Stimulated activated CD4-positive, alpha-beta T cell treated with anti-CD3 and anti-CD28 coated beads, TNF-alpha, amount 100 ng/mL, for 1 hour (primary cell): ENCODE data around the gene NTSR1.

ENCODE experiments used
- DNase-seq, 3 donors: peaks; one replicate each; pipeline ENCODE4 v3.0.0-alpha.2; 2020; ENCODE audit warnings: low read depth in 3 of 3, low spot score in 1 of 3

NTSR1 gene

GRCh38 chr20:62797671-62798532, 89.3 kb downstream of the NTSR1 start:
- DNase-seq, result no peak

- no peak for DNase-seq
These were observed 90.4 kb downstream of the NTSR1 start for GRCh38 chr20:62799036-62799435.

- DNase-seq, result no peak
These were observed 90.8 kb downstream of the NTSR1 start for GRCh38 chr20:62799459-62799858.

DNA sequence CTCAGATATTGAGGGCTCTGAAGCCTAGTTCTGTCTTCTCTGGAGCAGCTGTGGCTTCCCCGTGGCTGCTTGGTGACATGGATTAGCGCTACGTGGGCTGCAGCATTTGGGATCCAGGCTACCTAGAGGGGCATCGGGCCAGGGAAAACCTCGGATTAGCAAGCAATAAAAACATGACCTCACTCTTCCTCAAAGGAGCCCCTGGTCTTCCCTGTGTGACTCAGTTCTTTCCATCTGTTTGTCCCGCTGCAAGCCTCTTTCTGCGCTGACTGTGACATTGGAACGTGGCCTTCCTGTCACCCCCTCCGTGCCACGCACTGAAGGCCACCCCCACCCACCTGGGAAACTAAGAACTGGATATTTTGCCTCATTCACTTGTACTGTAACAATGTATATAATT, 91.2 kb downstream of the NTSR1 start:
- DNase-seq, result no peak

GRCh38 chr20:62800314-62801259, 92.0 kb downstream of the NTSR1 start:
- DNase-seq, result no peak

DNA sequence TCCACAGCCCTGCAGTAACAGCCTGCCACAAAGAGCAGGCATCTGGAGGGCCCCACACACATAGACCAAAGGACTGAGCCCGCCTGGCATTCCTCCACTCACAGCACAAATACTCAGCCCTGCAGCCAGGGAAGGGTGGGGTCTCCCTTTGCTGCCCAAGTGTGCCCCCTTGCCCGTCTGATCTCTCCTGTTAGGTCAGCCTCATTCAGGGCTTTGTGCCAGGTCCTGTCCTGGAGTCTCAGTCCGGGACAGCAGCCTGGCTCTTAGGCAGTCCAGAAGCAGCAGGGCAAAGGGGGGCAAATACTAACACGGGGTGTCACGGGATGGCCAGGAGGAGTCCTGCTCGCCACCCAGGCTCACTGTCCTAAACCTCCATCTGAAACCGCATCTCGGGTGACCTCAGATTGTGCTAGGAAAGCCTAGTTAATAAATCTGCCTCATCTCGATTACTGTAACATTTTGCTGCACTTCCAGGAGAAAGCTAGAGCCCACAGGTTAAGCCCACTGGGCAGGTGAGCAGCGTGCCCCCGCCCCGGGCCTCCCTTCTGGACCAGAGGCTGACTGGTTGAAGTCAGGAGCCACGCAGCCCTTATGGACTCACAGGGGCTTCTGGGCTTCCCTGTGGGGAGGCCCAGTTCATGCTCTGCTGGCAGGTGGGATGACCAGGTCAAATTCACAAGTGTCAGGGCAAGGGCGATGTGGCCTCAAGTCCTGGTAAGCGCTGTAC, 92.8 kb downstream of the NTSR1 start:
- DNase-seq, result no peak

DNA sequence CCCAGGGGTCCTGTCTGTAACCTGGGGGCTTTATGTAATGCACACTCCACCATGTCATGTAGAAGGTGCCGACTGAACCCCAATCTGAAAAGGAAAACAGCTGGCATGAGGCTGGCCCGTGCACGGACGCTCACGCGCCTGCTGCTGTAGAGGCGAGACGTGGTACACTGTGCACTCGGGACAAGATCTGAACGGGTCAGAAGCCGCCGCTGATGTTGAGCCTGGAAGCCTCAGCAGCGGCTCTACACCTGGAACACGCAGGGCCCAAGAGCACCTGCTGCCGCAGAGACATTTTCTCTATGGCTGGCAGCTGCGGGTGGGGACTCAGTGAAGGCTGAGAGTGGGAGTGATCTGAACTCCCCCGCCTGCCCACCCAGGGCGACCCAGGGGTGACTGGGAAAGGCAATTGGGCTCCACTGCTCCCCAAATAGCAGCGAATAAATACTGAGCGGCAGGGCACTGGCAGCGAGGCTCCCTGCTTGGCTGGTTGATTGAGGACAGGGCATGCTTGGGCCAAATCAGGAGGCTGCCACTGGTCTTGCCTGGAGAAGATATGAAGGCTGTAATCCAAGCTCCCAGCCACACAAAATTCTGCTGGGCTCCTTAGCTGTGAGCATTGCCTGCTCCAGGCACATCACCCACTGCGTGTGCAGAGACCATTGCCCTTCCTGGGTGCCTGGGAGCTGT, 93.5 kb downstream of the NTSR1 start:
- no peak for DNase-seq

DNA sequence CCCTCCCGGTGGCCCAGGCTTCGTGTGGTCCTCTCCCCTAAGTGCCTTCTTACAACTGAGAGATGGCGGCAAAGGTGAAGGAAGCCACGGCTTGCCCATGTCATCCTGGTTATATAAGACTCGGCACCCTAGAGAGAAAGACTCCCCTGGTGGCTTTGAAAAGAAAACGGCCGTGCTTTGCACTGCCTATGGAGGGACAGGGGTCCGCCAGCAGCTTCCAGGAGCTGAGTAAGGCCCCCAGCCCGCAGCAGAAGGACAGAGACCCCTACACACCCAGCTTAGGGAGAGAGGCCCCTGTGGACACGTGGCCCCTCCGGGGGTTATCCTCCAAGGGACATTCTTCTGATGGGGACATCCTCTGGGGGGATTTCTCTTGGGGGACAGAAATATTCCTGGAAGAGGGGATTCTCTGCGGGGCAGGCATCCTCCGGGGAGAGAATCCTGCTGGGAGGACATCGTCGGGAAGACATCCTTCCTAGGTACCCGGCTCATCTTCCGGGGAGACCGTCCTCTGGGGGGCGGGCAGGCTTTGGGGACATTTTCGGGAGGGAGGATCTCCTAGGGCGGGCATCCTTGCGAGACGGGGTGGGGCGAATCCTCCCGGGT, 95.5 kb downstream of the NTSR1 start:
- no peak for DNase-seq

- peak in 2 of 3 donors; percentile 50 to 58 for DNase-seq
These were observed 96.1 kb downstream of the NTSR1 start, which contains the start of gene OGFR for GRCh38 chr20:62804627-62805154. TSS of gene OGFR (plus strand) at chr20:62804835. CDS start at chr20:62804860, 25 bp downstream.

DNA sequence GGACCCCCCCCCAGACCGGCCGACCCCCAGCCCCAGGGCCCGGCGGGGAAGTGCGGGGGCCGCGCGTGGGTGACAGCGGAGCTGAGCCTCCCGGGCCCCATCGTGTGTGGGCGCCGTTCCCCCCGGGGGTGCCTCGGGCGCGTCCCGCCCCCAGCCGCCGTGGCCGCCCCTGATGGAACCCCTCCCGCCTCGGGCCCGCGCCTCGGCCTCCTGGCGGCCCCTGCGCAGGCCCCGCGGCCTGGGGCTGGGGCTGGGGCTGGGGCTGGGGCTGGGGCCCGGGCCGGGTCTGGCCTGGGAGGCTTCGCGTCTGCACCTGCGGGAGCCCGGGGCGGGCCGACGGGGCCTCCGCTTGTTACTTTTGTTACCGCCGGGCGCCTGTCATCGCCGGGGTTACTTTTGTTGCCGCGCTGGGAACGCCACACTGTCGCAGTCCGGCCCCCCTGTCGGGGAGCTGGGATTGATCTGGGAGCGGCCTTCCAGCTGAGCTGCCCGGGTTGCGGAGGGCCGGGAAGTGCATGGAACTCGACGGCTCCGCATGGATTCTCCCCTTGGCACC, 96.6 kb downstream of the NTSR1 start:
- DNase-seq, result no peak

GRCh38 chr20:62805711-62806382, 97.2 kb downstream of the NTSR1 start:
- no peak for DNase-seq

DNA sequence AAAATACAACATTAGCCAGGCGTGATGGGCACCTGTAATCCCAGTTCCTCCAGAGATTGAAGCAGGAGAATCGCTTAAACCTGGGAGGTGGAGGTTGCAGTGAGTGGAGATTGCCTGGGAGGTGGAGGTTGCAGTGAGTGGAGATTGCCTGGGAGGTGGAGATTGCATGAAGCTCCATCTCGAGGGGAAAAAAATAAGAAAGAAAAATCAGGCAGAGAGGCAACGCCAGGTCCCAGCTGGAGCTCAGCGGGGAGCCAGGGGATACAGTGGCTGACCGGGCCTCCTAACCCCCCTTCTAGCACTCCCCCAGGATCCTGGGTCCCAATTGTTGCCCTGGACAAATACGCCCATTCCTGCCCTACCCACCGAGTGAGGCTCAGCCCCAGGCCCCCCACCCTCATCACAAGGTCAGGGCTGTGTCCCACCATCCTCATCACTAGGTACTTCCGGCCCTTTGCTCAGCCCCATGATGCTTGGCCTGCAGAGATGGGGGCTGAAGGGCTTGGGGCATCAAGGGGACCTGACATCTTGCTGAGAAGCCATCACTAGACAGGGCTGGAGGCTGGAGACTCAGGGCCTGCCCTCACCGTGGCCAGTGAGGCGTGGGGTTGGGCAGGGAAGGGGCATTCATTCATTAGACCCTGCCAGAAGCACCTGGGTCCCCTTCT, 97.9 kb downstream of the NTSR1 start:
- DNase-seq, result no peak

DNA sequence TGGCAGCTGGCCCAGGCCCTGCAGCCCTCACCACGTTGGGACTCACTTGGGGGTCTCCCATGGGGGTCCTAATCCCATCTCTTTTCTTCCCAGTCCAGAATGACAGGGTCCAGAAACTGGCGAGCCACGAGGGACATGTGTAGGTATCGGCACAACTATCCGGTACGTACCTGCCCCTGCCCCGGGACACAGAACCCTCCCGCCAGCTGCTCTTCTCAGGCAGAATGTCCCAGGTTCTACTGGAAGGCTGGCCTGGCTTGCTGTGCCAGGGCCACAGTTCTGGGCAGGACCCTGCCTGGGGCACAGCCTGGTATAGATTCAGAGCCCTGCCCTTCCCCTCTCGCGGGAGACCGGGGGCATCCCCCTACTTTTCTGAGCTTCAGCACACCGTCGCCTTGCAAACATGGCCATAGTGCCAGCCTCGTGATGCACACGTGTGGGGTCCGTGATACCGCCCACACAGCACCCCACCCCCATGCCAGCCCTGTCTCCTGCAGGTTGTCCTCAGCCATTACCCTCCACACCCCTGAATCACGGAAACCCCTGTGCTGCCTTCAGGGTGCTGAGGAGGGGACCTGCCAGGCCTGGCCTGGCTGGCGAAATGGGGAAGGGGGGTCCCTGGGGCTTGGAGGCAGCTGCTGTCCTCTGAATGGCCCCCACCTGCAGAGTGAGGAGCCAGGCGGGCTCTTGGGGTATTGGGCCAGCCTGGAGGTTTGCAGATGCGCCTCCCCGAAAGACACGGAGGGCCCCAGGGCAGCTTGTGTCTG, 99.0 kb downstream of the NTSR1 start:
- DNase-seq, result no peak

DNA sequence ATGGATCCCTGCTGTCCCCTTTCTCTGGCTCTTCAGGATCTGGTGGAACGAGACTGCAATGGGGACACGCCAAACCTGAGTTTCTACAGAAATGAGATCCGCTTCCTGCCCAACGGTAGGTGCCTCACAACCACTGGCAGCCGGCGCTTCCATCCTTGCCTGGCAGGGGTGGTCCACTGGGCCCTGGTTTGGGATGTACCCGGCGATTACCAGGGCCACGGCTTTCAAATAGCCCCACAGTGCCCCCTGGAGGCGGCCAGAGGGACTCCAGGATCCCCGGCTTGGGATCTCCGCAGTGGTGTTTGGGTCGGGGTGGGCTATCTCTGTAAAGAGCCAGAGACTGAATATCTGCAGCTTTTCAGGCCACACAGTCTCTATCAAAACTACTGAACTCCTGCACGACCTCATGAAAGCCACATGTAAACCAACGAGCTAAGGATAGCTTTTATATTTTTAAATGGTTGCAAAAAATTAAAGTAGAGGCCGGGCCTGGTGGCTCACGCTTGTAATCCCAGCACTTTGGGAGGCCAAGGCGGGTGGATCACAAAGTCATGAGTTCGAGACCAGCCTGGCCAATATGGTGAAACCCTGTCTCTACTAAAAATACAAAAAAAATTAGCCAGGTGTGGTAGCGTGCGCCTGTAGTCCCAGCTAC, 99.7 kb downstream of the NTSR1 start:
- peak in 2 of 3 donors; percentile 54 to 70 for DNase-seq

DNA sequence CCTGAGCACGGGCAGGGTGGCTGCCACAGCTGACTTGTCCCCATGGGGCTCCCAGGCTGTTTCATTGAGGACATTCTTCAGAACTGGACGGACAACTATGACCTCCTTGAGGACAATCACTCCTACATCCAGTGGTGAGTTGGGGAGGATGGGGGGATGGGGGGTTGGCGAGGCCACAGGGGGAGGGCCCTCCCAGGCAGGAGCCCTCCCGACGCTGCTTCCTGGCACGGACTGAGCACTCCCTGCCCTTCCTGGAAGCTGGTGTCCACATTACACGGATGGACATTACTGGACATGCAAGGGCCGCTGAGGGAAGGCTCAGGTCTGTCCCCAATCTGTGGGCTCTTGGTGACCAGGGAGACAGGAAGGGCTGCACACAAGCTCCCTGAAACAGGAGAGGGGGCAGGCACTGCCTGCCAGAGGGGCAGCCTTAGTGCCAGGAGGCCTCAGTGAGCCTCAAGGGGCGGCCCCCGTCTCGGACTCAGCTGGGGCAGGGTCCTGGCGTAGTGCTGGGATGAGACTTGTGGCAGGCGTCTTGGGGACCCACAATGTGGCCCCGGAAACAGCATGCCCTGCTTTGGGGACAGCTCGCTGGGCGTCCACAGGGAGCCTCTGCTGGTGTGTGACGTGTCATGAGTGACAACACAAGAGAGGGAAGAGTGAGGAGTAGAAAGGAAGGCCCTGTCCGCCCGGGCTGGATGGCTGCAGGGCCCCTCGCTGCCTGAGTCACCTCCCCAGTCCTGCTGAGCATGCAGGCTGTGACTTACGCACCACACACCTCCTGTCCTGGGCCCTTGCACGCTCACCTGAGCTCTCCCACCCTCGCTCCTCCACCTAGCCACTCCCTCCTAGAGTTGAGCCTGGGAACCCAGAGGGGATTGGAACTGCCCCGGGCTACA, 101.1 kb downstream of the NTSR1 start:
- DNase-seq, result no peak

- no peak for DNase-seq
These were observed 102.7 kb downstream of the NTSR1 start for GRCh38 chr20:62811320-62811719.
